GM19395 (cell line): ENCODE measurements around the gene KIR2DL3.
"Not testable (repeated sequence)": the region's sequence is repeated elsewhere in the genome, so short reads cannot be mapped to it uniquely, and the experiment has no call there.

Experiments
- ATAC-seq: cut with Tn5 transposase; IDR thresholded peaks from one replicate; pipeline ENCODE4 v1.9.1; 2021; ENCODE audit warnings: mild to moderate bottlenecking, moderate library complexity; ENCODE audit not compliant: unreplicated experiment

KIR2DL3 gene

DNA sequence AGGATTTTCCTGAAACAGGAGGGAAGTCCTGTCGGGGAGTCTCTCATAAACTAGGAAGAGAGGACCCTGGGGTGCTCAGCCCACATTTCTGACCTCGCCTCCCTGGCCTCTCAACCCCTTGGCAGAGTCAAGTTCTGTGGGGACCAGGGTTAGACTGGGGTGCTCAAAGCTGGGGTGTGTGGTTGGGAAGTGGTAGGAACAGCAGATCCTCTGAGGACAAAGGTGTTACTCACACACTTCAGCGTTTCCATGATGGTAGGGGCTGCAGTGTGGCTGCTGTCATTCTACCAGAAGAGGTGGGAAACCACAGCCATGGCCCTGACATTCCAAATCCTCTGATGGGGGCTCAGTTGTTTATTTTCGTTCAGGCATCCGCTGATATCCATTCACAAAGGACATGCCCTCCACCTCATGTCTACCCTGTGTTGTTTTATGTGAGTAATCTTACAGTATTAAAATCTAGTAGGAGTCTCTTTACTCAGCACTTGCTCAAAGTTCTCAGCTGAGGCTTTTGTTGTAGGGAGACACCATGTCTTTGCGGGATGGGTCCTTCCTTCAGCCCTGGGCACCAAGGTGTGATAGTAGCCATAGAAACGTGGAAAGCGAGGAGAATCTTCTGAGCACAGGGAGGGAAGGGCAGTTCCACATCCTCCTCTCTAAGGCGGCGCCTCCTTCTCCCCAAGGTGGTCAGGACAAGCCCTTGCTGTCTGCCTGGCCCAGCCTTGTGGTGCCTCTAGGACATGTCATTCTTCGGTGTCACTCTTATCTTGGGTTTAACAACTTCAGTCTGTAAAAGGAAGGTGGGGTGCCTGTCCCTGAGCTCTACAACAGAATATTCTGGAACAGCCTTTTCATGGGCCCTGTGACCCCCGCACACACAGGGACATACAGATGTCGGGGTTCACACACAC lies 1.5 kb downstream of the KIR2DL3 start:
- no peak for ATAC-seq

DNA sequence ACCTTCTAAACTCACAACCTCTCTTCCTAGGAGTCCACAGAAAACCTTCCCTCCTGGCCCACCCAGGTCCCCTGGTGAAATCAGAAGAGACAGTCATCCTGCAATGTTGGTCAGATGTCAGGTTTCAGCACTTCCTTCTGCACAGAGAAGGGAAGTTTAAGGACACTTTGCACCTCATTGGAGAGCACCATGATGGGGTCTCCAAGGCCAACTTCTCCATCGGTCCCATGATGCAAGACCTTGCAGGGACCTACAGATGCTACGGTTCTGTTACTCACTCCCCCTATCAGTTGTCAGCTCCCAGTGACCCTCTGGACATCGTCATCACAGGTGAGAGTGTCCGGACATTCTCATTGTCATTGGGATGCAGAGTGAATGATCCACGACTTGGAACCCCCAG lies 3.6 kb downstream of the KIR2DL3 start:
- ATAC-seq: not testable (repeated sequence)

DNA sequence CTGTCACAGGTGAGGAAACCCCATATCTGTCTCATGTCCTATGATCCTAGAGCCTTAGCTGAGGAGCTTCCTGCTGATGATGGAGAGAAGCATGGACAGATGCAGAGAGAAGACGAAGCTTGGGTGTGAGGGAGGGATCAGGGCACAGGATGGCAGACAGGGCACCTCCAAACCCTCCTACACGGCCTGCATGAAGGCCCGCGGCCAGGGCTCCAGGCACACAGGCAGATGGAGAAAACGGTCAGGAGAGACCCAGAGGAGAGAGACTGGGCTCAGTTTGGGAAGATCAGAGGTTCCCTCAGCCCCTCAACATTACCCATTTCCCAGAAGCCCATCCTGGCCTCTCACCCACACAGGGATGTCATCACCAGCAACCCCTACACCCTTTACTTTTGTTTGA lies 5.8 kb downstream of the KIR2DL3 start:
- not testable (repeated sequence) for ATAC-seq

DNA sequence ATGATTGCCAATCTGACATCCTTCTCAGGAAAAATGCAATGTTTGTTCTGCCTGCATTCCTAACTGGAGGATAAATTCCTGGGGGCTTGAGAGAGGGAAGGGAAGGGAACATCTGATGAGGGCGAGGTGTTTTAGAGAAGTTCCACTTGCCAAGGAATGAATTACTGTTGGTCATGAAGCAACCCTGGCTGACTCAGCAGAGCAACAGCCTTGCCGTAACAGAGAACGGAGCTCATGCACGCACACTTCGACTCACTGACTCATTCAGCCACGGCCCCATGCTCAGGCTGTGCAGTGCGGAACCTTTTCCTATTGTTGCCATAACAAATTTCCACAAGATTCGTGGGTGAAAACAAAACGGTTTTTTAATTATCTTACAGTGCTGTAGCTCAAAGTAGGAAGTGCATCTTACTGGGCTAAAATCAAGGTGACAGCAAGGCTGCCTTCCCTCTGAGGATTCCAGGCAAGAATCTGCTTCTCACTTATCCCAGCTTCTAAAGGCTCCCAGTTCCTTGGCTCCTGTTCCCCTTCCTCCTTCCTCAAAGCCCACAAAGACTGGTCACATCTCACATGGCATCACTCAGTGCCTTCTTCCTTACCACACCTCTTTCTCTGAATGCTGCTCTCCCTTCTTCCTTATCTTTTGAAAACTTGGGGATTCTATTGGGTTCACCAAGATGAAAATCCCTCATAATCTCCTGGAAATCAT lies 9.5 kb downstream of the KIR2DL3 start:
- ATAC-seq: not testable (repeated sequence)

DNA sequence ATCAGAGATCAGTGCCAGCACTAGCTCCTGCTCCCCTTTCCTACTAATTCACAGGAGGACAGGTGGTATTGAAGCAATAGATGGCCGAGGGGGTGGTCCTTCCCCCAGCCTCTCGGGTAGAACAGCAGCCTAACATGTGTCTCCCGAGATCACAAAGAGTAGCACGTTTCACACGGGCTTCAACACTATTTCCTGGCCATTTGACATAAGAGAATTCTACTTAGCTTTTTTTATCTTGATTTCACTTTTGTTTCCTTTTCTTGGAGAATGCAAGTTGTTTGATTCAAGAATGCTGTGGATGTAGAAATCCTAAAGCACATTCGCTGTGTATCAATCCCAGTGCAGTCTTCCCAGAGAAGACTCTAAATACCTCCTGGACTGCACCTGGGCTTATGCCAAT lies 12.0 kb downstream of the KIR2DL3 start:
- not testable (repeated sequence) for ATAC-seq

DNA sequence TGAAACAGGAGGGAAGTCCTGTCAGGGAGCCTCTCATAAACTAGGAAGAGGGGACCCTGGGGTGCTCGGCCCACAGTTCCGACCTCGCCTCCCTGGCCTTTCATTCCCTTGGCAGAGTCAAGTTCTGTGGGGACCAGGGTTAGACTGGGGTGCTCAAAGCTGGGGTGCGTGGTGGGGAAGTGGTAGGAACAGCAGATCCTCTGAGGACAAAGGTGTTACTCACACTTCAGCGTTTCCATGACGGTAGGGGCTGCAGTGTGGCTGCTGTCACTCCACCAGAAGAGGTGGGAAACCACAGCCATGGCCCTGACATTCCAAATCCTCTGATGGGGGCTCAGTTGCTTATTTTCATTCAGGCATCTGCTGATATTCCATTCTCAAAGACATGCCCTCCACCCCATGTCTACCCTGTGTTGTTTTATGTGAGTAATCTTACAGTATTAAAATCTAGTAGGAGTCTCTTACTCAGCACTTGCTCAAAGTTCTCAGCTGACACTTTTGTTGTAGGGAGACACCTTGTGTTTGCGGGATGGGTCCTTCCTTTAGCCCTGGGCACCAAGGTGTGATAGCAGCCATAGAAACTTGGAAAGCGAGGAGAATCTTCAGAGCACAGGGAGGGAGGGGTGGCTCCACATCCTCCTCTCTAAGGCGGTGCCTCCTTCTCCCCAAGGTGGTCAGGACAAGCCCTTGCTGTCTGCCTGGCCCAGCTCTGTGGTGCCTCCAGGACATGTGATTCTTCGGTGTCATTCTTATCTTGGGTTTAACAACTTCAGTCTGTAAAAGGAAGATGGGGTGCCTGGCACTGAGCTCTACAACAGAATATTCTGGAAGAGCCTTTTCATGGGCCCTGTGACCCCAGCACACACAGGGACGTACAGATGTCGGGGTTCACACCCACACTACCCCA lies 18.1 kb downstream of the KIR2DL3 start:
- not testable (repeated sequence) for ATAC-seq

DNA sequence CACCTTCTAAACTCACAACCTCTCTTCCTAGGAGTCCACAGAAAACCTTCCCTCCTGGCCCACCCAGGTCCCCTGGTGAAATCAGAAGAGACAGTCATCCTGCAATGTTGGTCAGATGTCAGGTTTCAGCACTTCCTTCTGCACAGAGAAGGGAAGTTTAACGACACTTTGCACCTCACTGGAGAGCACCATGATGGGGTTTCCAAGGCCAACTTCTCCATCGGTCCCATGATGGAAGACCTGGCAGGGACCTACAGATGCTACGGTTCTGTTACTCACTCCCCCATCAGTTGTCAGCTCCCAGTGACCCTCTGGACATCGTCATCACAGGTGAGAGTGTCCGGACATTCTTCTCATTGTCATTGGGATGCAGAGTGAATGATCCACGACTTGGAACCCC lies 20.3 kb downstream of the KIR2DL3 start:
- ATAC-seq: not testable (repeated sequence)

DNA sequence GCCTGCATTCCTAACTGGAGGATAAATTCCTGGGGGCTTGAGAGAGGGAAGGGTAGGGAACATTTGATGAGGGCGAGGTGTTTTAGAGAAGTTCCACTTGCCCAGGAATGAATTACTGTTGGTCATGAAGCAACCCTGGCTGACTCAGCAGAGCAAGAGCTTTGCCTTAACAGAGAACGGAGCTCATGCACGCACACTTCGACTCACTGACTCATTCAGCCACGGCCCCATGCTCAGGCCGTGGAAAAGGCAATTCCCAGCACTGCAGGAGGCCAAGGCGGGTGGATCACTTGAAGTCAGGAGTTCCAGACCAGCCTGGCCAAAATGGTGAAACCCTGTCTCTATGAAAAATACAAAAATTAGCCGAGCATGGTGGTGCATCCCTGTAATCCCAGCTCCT lies 25.9 kb downstream of the KIR2DL3 start:
- not testable (repeated sequence) for ATAC-seq

DNA sequence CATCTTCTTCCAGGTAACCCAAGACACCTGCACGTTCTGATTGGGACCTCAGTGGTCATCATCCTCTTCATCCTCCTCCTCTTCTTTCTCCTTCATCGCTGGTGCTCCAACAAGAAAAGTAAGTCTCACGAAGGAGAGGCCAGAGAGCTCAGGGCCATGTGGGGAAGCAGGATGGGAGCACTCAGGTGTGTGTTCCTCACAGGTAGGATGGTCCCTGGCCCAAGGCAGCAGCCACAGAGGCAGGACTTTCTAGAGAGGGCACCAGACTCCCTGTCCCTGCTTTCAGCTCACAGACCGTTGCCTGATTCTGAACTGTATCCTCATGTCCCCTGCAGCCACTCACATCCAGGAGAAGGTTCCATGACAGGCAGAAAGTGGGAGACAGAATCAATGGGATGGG lies 28.2 kb downstream of the KIR2DL3 start:
- not testable (repeated sequence) for ATAC-seq

DNA sequence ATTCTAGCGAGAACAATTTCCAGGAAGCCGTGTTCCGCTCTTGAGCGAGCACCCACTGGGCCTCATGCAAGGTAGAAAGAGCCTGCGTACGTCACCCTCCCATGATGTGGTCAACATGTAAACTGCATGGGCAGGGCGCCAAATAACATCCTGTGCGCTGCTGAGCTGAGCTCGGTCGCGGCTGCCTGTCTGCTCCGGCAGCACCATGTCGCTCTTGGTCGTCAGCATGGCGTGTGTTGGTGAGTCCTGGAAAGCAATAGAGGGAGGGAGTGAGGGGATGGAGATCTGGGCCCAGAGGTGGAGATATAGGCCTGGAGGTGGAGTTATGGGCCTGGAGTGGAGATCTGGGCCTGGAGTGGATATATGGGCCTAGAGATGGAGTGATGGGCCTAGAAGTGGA lies 31.3 kb downstream of the KIR2DL3 start, which contains the start of gene KIR2DL1:
Gene KIR2DL1, plus strand, starts transcription at position 148 of the 400 bp plus-strand sequence. Its CDS starts 58 bp downstream, at position 206.
- ATAC-seq: not testable (repeated sequence)

DNA sequence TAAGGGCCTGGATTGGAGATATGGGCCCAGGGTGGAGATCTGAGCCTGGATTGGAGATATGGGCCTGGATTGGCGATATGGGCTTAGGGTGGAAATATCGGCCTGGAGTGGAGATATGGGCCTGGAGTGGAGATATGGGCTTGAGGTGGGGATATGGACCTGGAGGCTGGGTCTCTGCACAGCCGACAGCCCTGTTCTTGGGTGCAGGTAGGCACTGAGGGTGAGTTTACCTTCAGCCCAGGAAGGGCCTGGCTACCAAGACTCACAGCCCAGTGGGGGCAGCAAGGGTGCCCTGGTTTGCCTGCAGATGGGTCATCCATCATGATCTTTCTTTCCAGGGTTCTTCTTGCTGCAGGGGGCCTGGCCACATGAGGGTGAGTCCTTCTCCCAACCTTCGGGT lies 32.2 kb downstream of the KIR2DL3 start:
- ATAC-seq: not testable (repeated sequence)

DNA sequence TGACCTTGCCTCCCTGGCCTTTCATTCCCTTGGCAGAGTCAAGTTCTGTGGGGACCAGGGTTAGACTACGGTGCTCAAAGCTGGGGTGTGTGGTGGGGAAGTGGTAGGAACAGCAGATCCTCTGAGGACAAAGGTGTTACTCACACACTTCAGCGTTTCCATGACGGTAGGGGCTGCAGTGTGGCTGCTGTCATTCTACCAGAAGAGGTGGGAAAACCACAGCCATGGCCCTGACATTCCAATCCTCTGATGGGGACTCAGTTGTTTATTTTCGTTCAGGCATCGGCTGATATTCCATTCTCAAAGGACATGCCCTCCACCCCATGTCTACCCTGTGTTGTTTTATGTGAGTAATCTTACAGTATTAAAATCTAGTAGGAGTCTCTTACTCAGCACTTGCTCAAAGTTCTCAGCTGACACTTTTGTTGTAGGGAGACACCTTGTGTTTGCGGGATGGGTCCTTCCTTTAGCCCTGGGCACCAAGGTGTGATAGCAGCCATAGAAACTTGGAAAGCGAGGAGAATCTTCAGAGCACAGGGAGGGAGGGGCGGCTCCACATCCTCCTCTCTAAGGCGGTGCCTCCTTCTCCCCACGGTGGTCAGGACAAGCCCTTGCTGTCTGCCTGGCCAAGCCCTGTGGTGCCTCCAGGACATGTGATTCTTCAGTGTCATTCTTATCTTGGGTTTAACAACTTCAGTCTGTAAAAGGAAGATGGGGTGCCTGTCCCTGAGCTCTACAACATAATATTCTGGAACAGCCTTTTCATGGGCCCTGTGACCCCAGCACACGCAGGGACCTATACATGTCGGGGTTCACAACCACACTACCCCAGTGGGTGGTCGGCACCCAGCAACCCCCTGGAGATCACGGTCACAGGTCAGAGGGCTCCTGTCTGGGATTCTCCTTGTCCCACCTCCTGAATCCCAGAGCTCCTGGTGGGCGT lies 33.0 kb downstream of the KIR2DL3 start:
- not testable (repeated sequence) for ATAC-seq

DNA sequence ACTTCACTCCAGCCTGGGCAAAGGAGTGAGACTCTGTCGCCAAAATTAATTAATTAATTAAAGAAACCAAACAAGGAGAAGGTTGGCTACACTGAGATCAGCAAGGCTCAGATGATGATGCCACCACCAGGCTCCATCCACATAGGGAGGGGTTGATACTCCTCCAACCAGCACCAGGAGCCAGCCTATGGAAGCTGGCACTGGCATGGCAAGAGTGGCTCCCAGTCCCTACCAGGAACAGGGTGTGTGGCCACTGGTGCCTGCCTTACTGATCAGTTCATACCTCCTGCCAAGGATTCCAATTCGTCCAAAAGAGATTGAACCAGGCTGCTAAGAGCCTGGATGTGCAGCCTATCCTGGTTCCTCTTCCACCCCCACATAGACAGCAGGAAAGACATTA lies 34.4 kb downstream of the KIR2DL3 start:
- not testable (repeated sequence) for ATAC-seq

DNA sequence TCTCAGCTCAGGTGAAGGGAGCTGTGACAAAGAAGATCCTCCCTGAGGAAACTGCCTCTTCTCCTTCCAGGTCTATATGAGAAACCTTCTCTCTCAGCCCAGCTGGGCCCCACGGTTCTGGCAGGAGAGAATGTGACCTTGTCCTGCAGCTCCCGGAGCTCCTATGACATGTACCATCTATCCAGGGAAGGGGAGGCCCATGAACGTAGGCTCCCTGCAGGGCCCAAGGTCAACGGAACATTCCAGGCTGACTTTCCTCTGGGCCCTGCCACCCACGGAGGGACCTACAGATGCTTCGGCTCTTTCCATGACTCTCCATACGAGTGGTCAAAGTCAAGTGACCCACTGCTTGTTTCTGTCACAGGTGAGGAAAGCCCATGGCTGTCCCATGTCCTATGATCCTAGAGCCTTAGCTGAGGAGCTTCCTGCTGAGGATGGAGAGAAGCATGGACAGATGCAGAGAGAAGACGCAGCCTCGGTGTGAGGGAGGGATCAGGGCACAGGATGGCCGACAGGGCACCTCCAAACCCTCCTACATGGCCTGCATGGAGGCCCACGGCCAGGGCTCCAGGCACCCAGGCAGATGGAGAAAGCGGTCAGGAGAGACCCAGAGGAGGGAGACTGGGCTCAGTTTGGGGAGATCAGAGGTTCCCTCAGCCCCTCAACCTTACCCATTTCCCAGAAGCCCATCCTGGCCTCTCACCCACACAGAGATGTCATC lies 36.9 kb downstream of the KIR2DL3 start:
- not testable (repeated sequence) for ATAC-seq

DNA sequence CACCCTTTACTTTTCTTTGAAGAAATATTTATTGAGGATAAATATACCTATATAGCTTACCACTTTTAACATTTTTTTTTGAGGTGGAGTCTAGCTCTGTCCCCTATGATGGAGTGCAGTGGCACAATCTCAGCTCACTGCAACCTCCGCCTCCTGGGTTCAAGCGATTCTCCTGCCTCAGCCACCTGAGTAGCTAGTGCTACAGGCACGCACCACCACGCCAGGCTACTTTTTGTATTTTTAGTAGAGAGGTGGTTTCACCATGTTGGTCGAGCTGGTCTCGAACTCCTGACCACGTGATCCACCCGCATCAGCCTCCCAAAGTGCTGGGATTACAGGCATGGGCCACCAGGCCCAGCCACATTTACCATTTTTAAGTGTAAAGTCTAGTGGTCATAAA lies 37.5 kb downstream of the KIR2DL3 start:
- ATAC-seq: not testable (repeated sequence)

DNA sequence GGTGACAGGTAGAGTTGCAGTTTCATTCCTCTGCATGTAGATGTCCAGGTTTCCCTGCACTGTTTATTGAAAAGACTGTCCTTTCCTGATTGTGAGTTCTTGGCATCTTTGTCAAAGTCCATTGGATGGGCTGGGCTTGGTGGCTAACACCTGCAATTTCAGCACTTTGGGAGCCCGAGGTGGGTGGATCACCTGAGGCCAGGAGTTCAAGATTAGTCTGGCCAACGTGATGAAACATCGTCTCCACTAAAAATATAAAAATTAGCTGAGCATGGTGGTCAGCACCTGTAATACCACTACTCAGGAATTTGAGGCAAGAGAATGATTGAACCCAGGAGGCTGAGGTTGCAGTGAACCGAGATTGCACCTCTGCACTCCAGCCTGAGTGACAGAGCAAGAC lies 39.5 kb downstream of the KIR2DL3 start:
- not testable (repeated sequence) for ATAC-seq

DNA sequence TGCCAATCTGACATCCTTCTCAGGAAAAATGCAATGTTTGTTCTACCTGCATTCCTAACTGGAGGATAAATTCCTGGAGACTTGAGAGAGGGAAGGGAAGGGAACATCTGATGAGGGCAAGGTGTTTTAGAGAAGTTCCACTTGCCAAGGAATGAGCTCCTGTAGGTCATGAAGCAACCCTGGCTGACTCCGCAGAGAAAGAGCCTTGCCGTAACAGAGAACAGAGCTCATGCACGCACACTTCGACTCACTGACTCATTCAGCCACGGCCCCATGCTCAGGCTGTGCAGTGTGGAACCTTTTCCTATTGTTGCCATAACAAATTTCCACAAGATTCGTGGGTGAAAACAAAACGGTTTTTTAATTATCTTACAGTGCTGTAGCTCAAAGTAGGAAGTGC lies 40.6 kb downstream of the KIR2DL3 start:
- ATAC-seq: not testable (repeated sequence)

DNA sequence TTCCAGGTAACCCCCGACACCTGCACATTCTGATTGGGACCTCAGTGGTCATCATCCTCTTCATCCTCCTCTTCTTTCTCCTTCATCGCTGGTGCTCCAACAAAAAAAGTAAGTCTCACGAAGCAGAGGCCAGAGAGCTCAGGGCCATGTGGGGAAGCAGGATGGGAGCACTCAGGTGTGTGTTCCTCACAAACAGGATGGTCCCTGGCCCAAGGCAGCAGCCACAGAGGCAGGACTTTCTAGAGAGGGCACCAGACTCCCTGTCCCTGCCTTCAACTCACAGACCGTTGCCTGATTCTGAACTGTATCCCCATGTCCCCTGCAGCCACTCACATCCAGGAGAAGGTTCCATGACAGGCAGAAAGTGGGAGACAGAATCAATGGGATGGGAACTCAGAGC lies 44.6 kb downstream of the KIR2DL3 start:
- ATAC-seq: not testable (repeated sequence)
